ENCODE measurements around the gene LPAR5. TPM values are rescaled to one million over a fixed set of nuclear protein-coding genes. Genes with fewer than 3 reads are reported as not detected.
A peak's percentile ranks its signal among the peaks of the same experiment; 100 is the strongest.

Gene LPAR5
- total RNA-seq, 1 experiment from 2014 or later, result 0.20 TPM

- no peak overlapping the region for H3K27ac Mint-ChIP-seq
- ChIA-PET POLR2A (interaction anchor here (2.9 kb wide), 1 partner anchor 77 kb away, joined by 25 read pairs; the partner anchor contains the start of gene ZNF384), CTCF (interaction anchor here (0.6 to 3.0 kb wide), 8 partner anchors 8 to 424 kb away, joined by 3 to 17 read pairs (median 4); partner anchors contain the start of gene ZNF384)
- DNase-seq (ENCODE audit: low spot score), result no peak
- peak overlapping the region; percentile 66 for H3K4me3 Mint-ChIP-seq
- H3K4me1 Mint-ChIP-seq, result peaks cover 37% of the 10 kb centered on the region
- H3K9me3 Mint-ChIP-seq, result no peaks in the 10 kb centered on the region
- ATAC-seq, result no peak
- no peaks in the 10 kb centered on the region for H3K27me3 Mint-ChIP-seq (ENCODE audit: low read depth)
- no peaks in the 10 kb centered on the region for H3K36me3 Mint-ChIP-seq
- no peak for TF ChIP-seq JUN (CRISPR knock-in tag; IDR thresholded peaks at IDR 0.05)
- TF ChIP-seq NR3C1 (CRISPR knock-in tag; conservative IDR thresholded peaks at IDR 0.05; ENCODE audit: low read depth), result no peak
- no peak for TF ChIP-seq ZNF138 (CRISPR knock-in tag; conservative IDR thresholded peaks at IDR 0.05)
- TF ChIP-seq MLX (CRISPR knock-in tag; IDR thresholded peaks at IDR 0.05), result no peak
- TF ChIP-seq USF1 (CRISPR knock-in tag; IDR thresholded peaks at IDR 0.05), result no peak
- TF ChIP-seq, protein P1, sequence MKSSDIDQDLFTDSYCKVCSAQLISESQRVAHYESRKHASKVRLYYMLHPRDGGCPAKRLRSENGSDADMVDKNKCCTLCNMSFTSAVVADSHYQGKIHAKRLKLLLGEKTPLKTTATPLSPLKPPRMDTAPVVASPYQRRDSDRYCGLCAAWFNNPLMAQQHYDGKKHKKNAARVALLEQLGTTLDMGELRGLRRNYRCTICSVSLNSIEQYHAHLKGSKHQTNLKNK (CRISPR knock-in tag; IDR thresholded peaks at IDR 0.05), result no peak
- TF ChIP-seq TP53 (CRISPR knock-in tag; IDR thresholded peaks at IDR 0.05), result no peak
- no peak for TF ChIP-seq ZNF423 (CRISPR knock-in tag; IDR thresholded peaks at IDR 0.05)
- TF ChIP-seq RELA (CRISPR knock-in tag; IDR thresholded peaks at IDR 0.05; ENCODE audit: borderline replicate concordance), result no peak
- TF ChIP-seq, protein P2, sequence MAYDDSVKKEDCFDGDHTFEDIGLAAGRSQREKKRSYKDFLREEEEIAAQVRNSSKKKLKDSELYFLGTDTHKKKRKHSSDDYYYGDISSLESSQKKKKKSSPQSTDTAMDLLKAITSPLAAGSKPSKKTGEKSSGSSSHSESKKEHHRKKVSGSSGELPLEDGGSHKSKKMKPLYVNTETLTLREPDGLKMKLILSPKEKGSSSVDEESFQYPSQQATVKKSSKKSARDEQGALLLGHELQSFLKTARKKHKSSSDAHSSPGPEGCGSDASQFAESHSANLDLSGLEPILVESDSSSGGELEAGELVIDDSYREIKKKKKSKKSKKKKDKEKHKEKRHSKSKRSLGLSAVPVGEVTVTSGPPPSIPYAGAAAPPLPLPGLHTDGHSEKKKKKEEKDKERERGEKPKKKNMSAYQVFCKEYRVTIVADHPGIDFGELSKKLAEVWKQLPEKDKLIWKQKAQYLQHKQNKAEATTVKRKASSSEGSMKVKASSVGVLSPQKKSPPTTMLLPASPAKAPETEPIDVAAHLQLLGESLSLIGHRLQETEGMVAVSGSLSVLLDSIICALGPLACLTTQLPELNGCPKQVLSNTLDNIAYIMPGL (CRISPR knock-in tag; IDR thresholded peaks at IDR 0.05), result no peak
- no peak for TF ChIP-seq CBFB (CRISPR knock-in tag; IDR thresholded peaks at IDR 0.05; ENCODE audit: low read depth)
- no peak for TF ChIP-seq IRF2 (CRISPR knock-in tag; IDR thresholded peaks at IDR 0.05; ENCODE audit: borderline replicate concordance, low read depth)
- TF ChIP-seq E2F4 (CRISPR knock-in tag; IDR thresholded peaks at IDR 0.05; ENCODE audit: borderline replicate concordance, low read depth), result no peak
- TF ChIP-seq E2F1 (CRISPR knock-in tag; IDR thresholded peaks at IDR 0.05), result no peak
- TF ChIP-seq, protein P3, sequence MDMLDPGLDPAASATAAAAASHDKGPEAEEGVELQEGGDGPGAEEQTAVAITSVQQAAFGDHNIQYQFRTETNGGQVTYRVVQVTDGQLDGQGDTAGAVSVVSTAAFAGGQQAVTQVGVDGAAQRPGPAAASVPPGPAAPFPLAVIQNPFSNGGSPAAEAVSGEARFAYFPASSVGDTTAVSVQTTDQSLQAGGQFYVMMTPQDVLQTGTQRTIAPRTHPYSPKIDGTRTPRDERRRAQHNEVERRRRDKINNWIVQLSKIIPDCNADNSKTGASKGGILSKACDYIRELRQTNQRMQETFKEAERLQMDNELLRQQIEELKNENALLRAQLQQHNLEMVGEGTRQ (CRISPR knock-in tag; IDR thresholded peaks at IDR 0.05), result no peak
- no peak for TF ChIP-seq ARID4B (CRISPR knock-in tag; IDR thresholded peaks at IDR 0.05; ENCODE audit: borderline replicate concordance)
- TF ChIP-seq ATF3 (CRISPR knock-in tag; conservative IDR thresholded peaks at IDR 0.05), result no peak
Observed at GRCh38 chr12:6612247-6612646, 23.5 kb downstream of the LPAR5 start.

Measured in WTC11 (cell line).